T-helper 2 cell treated with Interferon-gamma antibody and Interleukin-4, amounts not matched to agents 5 μg/mL and 100 μg/mL, for 36 hours (primary cell): ENCODE measurements around the gene ERLEC1.
"Not testable (repeated sequence)": the region's sequence is repeated elsewhere in the genome, so short reads cannot be mapped to it uniquely, and the experiment has no call there.

Source experiments
- DNase-seq: peaks from one replicate; pipeline ENCODE4 v3.0.0; 2021; ENCODE audit warnings: low spot score
- H3K27ac Mint-ChIP-seq: one replicate; pipeline ENCODE4 v1.8.0; 2021; ENCODE audit warnings: mild to moderate bottlenecking, mixed read lengths
- H3K27me3 Mint-ChIP-seq: one replicate; pipeline ENCODE4 v1.8.0; 2021; ENCODE audit warnings: low read depth, mixed read lengths
- H3K36me3 Mint-ChIP-seq: one replicate; pipeline ENCODE4 v1.8.0; 2021; ENCODE audit warnings: low read depth, mixed read lengths
- H3K4me1 Mint-ChIP-seq: one replicate; pipeline ENCODE4 v1.8.0; 2021; ENCODE audit warnings: low read depth, mixed read lengths
- H3K4me3 Mint-ChIP-seq: one replicate; pipeline ENCODE4 v1.8.0; 2022; ENCODE audit warnings: mild to moderate bottlenecking, moderate library complexity, mixed read lengths
- H3K9me3 Mint-ChIP-seq: one replicate; pipeline ENCODE4 v1.8.0; 2021; ENCODE audit warnings: mixed read lengths

ERLEC1 gene

DNA sequence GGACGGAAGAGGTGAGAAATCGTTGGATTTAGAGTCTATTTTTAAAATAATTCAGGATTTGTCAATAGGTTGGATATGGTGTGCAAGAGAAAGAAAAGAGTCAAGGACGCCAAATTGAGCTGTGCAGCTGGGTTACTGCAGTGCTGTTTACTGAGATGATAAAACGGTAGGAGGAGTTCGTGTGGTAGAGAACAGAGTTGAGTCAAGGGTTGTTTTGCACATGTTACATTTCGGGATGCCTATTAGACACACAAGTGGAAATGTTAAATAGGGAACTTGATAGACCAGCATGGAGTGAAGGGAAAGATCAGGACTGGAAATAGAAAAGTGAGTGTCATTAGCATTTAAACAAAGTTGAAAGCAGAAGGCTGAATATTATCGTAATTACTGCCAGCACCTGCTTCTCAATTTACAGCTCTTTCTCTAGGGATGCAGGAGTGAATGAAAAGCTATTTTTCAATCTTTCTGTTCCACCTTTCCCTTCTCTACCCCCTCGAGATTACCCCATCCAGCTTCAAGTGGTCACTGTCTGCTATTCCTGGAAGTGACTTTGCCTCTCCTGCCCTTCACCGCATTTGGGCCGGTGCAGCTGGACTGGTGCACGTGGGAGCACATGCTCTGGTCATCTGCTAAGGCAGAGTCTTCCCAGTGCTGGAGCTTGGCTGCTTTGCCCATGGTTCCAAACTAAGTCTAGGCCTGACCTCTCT, 42.6 kb downstream of the ERLEC1 start:
- no peaks in the 10 kb centered on the region for H3K36me3 Mint-ChIP-seq
- H3K27ac Mint-ChIP-seq = no peak overlapping the region
- no peak for DNase-seq
- no peaks in the 10 kb centered on the region for H3K27me3 Mint-ChIP-seq
- no peak overlapping the region for H3K4me3 Mint-ChIP-seq
- no peaks in the 10 kb centered on the region for H3K4me1 Mint-ChIP-seq
- H3K9me3 Mint-ChIP-seq = no peaks in the 10 kb centered on the region

DNA sequence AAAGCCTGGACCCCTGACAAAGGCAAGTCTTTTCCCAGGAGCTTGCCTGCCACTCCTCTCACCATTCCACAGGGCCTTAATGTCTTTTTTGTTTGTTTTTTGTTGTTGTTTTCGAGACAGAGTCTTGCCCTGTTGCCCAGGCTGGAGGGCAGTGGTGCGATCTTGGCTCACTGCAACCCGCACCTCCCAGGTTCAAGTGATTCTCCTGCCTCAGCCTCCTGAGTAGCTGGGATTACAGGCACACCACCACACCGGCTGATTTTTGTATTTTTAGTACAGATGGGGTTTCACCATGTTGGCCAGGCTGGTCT, 43.1 kb downstream of the ERLEC1 start:
- not testable (repeated sequence) for H3K36me3 Mint-ChIP-seq, DNase-seq, H3K4me3 Mint-ChIP-seq, H3K9me3 Mint-ChIP-seq, H3K27ac Mint-ChIP-seq, H3K4me1 Mint-ChIP-seq, H3K27me3 Mint-ChIP-seq

DNA sequence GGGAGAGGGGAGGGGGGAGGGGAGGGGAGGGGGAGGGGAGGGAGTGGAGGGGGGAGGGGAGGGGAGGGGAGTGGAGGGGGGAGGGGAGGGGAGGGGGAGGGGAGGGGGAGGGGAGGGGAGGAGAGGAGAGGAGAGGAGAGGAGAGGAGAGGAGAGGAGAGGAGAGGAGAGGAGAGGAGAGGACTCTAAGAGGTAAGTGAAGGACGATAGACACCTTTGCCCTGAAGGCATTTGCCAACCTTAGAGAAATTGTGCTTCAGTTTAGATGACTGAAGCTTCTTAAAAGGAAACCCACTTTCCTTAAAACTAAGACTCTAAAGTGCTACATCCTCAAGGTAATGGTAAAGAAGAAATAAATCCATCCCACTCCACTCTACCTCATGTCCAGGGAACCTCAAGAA, 53.7 kb downstream of the ERLEC1 start:
- H3K4me3 Mint-ChIP-seq = no peak overlapping the region
- H3K4me1 Mint-ChIP-seq = peaks cover 7% of the 10 kb centered on the region
- H3K9me3 Mint-ChIP-seq = peaks cover 5% of the 10 kb centered on the region
- no peaks in the 10 kb centered on the region for H3K27me3 Mint-ChIP-seq
- no peaks in the 10 kb centered on the region for H3K36me3 Mint-ChIP-seq
- H3K27ac Mint-ChIP-seq = no peak overlapping the region
- DNase-seq = no peak

DNA sequence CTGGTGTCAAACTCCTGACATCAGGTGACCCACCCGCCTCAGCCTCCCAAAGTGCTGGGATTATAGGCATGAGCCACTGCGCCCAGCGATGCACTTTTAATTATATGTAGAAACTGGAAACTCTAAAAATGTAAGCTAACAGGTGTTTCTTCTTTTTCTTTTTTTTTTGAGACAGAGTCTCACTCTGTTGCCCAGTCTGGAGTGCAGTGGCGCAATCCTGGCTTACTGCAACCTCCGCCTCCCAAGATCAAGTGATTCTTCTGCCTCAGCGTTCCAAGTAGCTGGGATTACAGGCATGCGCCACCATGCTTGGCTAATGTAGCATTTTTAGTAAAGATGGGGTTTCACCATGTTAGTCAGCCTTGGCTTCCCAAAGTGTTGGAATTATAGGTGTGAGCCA, 54.8 kb downstream of the ERLEC1 start:
- H3K4me3 Mint-ChIP-seq, H3K27ac Mint-ChIP-seq, H3K9me3 Mint-ChIP-seq, H3K27me3 Mint-ChIP-seq, H3K36me3 Mint-ChIP-seq, DNase-seq, H3K4me1 Mint-ChIP-seq: not testable (repeated sequence)

DNA sequence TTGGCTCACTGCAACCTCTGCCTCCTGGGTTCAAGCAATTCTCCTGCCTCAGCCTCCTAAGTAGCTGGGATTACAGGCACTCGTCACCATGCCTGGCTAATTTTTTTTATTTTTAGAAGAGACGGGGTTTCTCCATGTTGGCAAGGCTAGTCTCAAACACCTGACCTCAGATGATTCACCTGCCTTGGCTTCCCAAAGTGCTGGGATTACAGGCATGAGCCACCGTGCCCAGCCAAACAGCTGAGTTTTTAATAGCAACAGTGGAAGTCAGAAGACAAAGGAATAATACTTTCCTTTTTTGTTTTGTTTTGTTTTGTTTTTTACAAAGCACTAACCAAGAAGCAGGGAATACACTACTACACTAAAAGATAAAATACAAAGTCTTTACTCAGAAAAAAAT, 56.0 kb downstream of the ERLEC1 start:
- Mint-ChIP-seq H3K27ac (no peak overlapping the region), H3K27me3 (no peaks in the 10 kb centered on the region)

DNA sequence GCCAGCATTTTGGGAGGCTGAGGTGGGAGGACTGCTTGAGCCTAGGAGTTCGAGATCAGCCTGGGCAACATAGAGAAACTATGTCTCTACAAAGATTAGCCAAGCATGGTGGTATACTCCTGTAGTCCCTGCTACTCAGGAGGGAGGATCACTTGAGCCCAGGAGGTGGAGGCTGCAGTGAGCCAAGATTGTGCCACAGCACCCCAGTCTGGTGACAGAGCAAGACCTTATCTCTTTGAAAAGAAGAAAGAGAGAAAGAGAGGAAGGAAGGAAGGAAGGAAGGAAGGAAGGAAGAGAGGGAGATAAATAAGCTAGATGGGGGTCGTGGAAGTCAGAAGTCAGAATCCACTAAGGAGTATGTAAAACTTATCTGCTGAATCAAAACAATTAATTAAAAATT, 56.8 kb downstream of the ERLEC1 start:
- Mint-ChIP-seq H3K27ac (no peak overlapping the region), H3K27me3 (no peaks in the 10 kb centered on the region), H3K4me3 (no peak overlapping the region), H3K36me3 (no peaks in the 10 kb centered on the region), H3K9me3 (peaks cover 5% of the 10 kb centered on the region), H3K4me1 (peaks cover 7% of the 10 kb centered on the region)
- DNase-seq = no peak

More for the DNA sequence above, 56.0 kb downstream of the ERLEC1 start:
- Mint-ChIP-seq H3K4me1 (peaks cover 7% of the 10 kb centered on the region), H3K9me3 (peaks cover 5% of the 10 kb centered on the region), H3K4me3 (no peak overlapping the region), H3K36me3 (no peaks in the 10 kb centered on the region)
- DNase-seq = no peak

DNA sequence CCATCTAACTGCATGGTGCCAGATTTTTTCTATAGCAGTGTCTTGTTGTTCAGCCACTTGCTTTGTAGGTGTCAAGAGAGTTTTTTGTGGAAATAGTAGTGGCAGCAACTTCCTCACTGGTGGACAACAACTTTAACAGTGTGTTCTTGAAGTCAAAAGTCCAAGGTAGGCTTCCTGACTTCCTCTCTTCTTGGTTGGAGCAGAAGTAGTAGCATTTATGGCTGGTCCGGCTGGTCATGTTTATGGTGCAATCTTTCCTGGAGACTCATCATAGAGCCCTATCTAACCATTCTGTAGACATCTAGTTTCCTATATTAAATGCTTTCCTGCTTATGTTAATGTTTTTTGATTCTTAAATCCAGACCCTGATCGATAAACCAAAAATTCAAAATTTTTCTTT, 61.2 kb downstream of the ERLEC1 start:
- H3K27me3 Mint-ChIP-seq = no peaks in the 10 kb centered on the region
- peaks cover 2% of the 10 kb centered on the region for H3K36me3 Mint-ChIP-seq
- H3K9me3 Mint-ChIP-seq = no peaks in the 10 kb centered on the region
- DNase-seq = no peak
- peaks cover 1% of the 10 kb centered on the region for H3K4me1 Mint-ChIP-seq
- no peak overlapping the region for H3K27ac Mint-ChIP-seq
- no peak overlapping the region for H3K4me3 Mint-ChIP-seq

DNA sequence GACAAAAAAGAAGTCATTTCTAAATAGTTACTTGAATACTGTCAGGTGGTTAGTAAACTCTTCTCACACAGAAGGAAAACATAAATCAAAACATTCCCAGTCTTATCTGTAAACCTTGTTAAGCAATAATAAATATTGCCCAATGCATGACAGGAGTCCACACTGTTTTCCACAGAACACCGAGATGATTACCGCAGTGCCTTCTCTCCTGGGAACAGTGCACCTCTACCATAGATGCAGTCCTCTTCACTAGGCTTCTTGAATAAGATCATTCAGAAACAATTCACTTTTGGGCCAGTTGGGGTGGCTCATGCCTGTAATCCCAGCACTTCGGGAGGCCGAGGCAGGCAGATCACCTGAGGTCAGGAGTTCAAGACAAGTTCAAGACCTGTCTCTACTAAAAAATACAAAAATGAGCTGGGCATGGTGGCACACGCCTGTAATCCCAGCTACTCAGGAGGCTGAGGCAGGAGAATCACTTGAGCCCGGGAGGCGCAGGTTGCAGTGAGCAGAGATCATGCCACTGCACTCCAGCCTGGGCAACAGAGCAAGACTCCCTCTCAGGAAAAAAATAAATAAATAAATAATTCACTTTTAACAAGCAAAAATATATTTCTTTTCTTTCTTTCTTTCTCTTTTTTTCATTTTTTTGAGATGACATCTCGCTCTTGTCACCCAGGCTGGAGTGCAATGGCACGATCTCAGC, 64.4 kb downstream of the ERLEC1 start:
- H3K9me3 Mint-ChIP-seq, H3K4me1 Mint-ChIP-seq, H3K27ac Mint-ChIP-seq, H3K4me3 Mint-ChIP-seq, H3K27me3 Mint-ChIP-seq, H3K36me3 Mint-ChIP-seq, DNase-seq: not testable (repeated sequence)

DNA sequence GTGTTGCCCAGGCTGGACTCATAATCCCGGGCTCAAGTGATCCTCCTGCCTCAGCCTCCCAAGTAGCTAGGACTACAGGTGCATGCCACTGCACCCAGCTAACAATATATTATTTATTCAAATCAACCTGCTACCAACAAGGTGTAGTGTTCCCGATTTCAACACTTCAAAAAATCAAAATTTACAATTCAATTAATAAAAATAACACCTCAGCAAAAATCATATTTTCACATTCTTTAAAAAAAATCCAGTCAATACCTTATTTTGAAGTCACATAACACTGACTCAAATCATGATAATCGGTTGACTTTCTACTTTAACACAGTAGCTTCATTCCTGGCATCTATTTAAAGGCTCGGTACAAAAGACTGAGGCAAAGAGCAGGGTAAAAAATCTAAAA, 65.7 kb downstream of the ERLEC1 start:
- Mint-ChIP-seq H3K27ac (no peak overlapping the region), H3K27me3 (no peaks in the 10 kb centered on the region), H3K4me1 (no peaks in the 10 kb centered on the region), H3K9me3 (no peaks in the 10 kb centered on the region), H3K4me3 (no peak overlapping the region), H3K36me3 (peaks cover 9% of the 10 kb centered on the region)
- DNase-seq = no peak

DNA sequence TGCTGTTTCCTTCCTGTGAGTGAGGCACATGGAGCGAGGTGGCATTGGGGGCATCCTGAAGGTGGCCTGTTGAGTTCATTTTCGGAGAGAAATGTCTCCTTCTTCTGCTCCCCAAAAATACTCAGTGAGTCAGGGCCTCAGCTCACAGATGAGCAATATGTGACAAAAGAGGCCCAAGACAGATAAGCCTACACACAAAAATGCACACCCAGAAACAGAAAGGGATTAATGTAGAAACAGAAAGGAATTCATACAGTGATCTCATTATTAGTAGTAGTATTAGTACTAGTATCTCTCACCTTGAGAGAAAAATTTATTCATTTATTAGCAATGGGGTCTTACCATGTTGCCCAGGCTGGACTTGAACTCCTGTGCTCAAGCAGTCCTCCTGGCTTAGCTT, 67.8 kb downstream of the ERLEC1 start:
- Mint-ChIP-seq H3K27me3 (no peaks in the 10 kb centered on the region), H3K36me3 (peaks cover 9% of the 10 kb centered on the region), H3K9me3 (no peaks in the 10 kb centered on the region), H3K27ac (no peak overlapping the region), H3K4me1 (no peaks in the 10 kb centered on the region), H3K4me3 (no peak overlapping the region)
- DNase-seq = no peak

DNA sequence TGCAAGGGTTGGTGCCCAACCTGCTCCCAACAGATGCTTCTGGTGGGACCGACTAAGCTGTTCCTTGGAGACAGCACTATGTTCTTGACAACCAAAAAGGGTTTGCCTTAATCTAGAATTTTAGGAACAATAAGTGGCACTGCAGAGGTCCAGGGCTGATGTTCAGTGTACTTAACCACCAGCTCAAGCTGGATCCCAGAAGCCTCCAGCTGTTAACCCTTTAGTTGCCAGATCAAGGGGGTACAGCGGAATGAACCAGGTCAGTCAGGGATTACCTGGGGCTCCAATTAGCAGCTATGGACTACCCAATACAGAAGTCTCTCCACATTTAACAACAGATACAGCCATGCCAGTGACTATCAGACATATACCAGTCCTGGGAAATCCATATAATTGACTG, 69.4 kb downstream of the ERLEC1 start:
- Mint-ChIP-seq H3K9me3 (no peaks in the 10 kb centered on the region), H3K27me3 (no peaks in the 10 kb centered on the region), H3K4me1 (no peaks in the 10 kb centered on the region), H3K4me3 (no peak overlapping the region), H3K27ac (no peak overlapping the region), H3K36me3 (peaks cover 9% of the 10 kb centered on the region)
- no peak for DNase-seq

DNA sequence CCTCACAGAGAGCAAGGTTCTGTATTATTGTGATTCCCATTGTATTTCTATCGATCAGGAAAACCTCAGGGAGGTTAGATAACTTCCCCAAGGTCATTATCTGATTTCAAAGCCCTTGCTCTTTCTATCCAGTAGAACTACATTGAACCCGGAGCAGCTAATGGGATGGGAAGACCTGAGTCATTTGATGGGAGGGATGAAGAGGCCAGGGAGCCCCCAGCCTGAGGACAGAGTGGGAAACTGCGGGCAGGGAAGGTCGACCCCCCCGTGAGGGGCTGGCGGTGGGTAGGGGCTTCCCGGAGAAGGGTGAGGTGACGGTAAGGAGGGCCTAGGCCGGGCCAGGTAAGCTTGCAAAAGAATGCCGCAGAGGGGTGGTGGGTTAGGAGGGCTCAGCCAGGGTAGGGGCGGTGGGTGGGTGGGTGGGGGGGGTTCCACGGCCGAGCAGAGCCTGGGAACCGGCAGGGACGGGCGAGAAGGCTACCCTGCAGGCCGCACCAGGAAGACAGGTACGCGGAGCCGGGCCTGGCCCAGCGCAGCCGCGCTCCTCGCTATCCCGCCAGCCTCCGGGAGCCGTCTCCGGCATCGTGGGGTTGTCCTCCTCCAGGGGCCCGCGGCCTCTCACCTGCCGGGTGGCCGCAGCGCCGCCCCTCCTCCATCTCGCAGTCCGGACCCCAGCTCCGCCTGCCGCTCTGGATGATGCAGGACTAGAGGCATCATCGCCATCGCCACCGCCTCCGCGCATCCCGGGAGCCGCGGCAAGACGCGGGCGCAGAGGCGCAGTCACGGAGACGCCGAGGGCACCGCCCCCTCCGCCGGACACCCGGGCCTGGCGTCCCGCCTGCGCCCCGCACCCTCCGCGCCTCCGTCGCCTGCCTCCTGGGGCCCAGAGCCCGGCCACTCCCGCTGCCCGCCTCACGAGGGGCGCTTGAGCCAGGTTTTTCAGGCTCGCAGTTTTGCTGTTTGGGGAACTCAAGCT, 72.7 kb downstream of the ERLEC1 start, which contains the start of gene GPR75:
TSS of gene GPR75 (minus strand) at position 762 of the 976 bp plus-strand sequence. CDS start 5,211 bp downstream, outside the sequence.
- Mint-ChIP-seq H3K9me3 (no peaks in the 10 kb centered on the region), H3K36me3 (peaks cover 10% of the 10 kb centered on the region), H3K4me3 (no peak within 1 kb of the TSS), H3K4me1 (no peaks in the 10 kb centered on the region), H3K27ac (no peak within 1 kb of the TSS), H3K27me3 (no peaks in the 10 kb centered on the region)
- no peak for DNase-seq

DNA sequence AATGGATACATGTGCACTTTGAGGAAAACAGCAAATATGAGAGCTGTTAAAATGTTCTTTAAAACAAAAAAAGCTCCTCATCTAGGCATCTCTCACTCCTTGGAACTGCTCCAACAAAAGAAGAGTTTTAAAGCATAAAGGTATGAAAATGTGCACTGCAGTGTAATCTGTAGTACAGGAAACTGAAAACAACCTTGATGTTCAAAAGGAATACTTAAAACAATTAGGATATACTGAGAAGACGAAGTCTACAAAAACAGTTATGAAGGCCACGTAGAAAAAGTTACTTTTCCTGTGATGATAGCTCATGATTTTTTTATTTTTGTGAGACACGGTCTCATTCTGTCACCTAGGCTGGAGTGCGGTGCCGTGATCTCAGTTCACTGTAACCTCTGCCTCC, 75.0 kb downstream of the ERLEC1 start:
- peaks cover 29% of the 10 kb centered on the region for H3K36me3 Mint-ChIP-seq

More for the DNA sequence above, 75.0 kb downstream of the ERLEC1 start:
- DNase-seq = no peak
- Mint-ChIP-seq H3K4me1 (no peaks in the 10 kb centered on the region), H3K27ac (no peak overlapping the region), H3K9me3 (no peaks in the 10 kb centered on the region), H3K27me3 (no peaks in the 10 kb centered on the region), H3K4me3 (no peak overlapping the region)
